Neural progenitor cell (in vitro differentiated cells): ENCODE data around the gene PRLR. TPM values are rescaled to one million over a fixed set of nuclear protein-coding genes. Genes with fewer than 3 reads are reported as not detected.
A peak's percentile ranks its signal among the peaks of the same experiment; 100 is the strongest.

Source experiments
- DNase-seq: peaks from one replicate; pipeline ENCODE4 v3.0.0-alpha.2; 2016; ENCODE audit warnings: low spot score
- H2AFZ ChIP-seq: fragments of 200-600 bp; sonication (generic); replicated peaks from 2 replicates; pipeline ENCODE4 v1.6.1; 2016; ENCODE audit warnings: antibody characterized with exemption
- H3F3A ChIP-seq: fragments of 200-600 bp; sonication (generic); 2 replicates; pipeline ENCODE4 v1.6.1; 2016; ENCODE audit warnings: antibody characterized with exemption, low read depth
- H3K27ac ChIP-seq: fragments of 200-600 bp; sonication (generic); 2 replicates; pipeline ENCODE4 v1.5.1; 2016; ENCODE audit warnings: mild to moderate bottlenecking
- H3K27me3 ChIP-seq: fragments of 200-600 bp; sonication (generic); 2 replicates; pipeline ENCODE4 v1.6.1; 2016; ENCODE audit warnings: mild to moderate bottlenecking, moderate library complexity
- H3K36me3 ChIP-seq: fragments of 200-600 bp; sonication (generic); 2 replicates; pipeline ENCODE4 v1.5.1; 2016
- H3K4me1 ChIP-seq: fragments of 200-600 bp; sonication (generic); 2 replicates; pipeline ENCODE4 v1.6.1; 2016; ENCODE audit warnings: mixed run types
- H3K4me2 ChIP-seq: fragments of 200-600 bp; sonication (generic); 2 replicates; pipeline ENCODE4 v1.6.1; 2016
- H3K4me3 ChIP-seq: fragments of 200-600 bp; sonication (generic); 2 replicates; pipeline ENCODE4 v1.5.1; 2016
- H3K79me2 ChIP-seq: fragments of 200-600 bp; sonication (generic); 2 replicates; pipeline ENCODE4 v1.6.1; 2016; ENCODE audit warnings: low read depth
- H3K9ac ChIP-seq: fragments of 200-600 bp; sonication (generic); 2 replicates; pipeline ENCODE4 v1.6.1; 2016
- H3K9me3 ChIP-seq: fragments of 200-600 bp; sonication (generic); 2 replicates; pipeline ENCODE4 v1.5.1; 2016; ENCODE audit warnings: low read depth
- H4K20me1 ChIP-seq: fragments of 200-600 bp; sonication (generic); 2 replicates; pipeline ENCODE4 v1.6.1; 2016; ENCODE audit warnings: low read depth
- H3K27ac Mint-ChIP-seq: 3 replicates; pipeline ENCODE4 v1.8.0; 2021; ENCODE audit warnings: mixed read lengths
- H3K27me3 Mint-ChIP-seq: 2 replicates; pipeline ENCODE4 v1.8.0; 2022; ENCODE audit warnings: low read depth, mild to moderate bottlenecking, inconsistent platforms, moderate library complexity, mixed read lengths; ENCODE audit not compliant: insufficient read depth
- H3K36me3 Mint-ChIP-seq: 3 replicates; pipeline ENCODE4 v1.8.0; 2021; ENCODE audit warnings: mixed read lengths
- H3K4me1 Mint-ChIP-seq: 3 replicates; pipeline ENCODE4 v1.8.0; 2021; ENCODE audit warnings: mixed read lengths
- H3K4me3 Mint-ChIP-seq: 3 replicates; pipeline ENCODE4 v1.8.0; 2021; ENCODE audit warnings: mild to moderate bottlenecking, moderate library complexity, mixed read lengths
- H3K9me3 Mint-ChIP-seq: 3 replicates; pipeline ENCODE4 v1.8.0; 2020; ENCODE audit warnings: mixed read lengths
- CTCF ChIP-seq: fragments of 200-600 bp; sonication (generic); IDR thresholded peaks from 2 replicates; pipeline ENCODE4 v1.5.1; 2017; ENCODE audit warnings: antibody characterized with exemption, mild to moderate bottlenecking
- EZH2 ChIP-seq: fragments of 200-600 bp; sonication (generic); IDR thresholded peaks from 2 replicates; pipeline ENCODE4 v1.6.1; 2017; ENCODE audit warnings: antibody characterized with exemption, mild to moderate bottlenecking, moderate library complexity
- EZH2phosphoT487 ChIP-seq: fragments of 200-600 bp; sonication (generic); IDR thresholded peaks from 2 replicates; pipeline ENCODE4 v1.6.1; 2017; ENCODE audit warnings: antibody characterized with exemption
- total RNA-seq: library from RNA; depleted of rRNA; stranded (reverse); fragments of >200 nt; gene quantifications from 2 replicates; pipeline ENCODE4 v1.2.3, GENCODE V29; 2015; ENCODE audit warnings: low replicate concordance

PRLR gene
- total RNA-seq, 1 donor from 2014 or later, result 0.51 TPM

- H3K27ac Mint-ChIP-seq, result no peak overlapping the region
- Histone ChIP-seq H3K4me2 (no peak overlapping the region), H3K9ac (no peak overlapping the region), H3K36me3 (no peaks in the 10 kb centered on the region), H3K4me1 (no peaks in the 10 kb centered on the region), H3F3A (no peaks in the 10 kb centered on the region), H3K9me3 (no peaks in the 10 kb centered on the region), H3K79me2 (no peaks in the 10 kb centered on the region), H3K4me3 (no peak overlapping the region), H3K27ac (no peak overlapping the region), H2AFZ (no peak overlapping the region), H3K27me3 (no peaks in the 10 kb centered on the region), H4K20me1 (no peaks in the 10 kb centered on the region)
- no peak overlapping the region for H3K4me3 Mint-ChIP-seq
- no peaks in the 10 kb centered on the region for H3K4me1 Mint-ChIP-seq
- TF ChIP-seq EZH2phosphoT487 (no peak), CTCF (no peak)
- no peaks in the 10 kb centered on the region for H3K9me3 Mint-ChIP-seq
- H3K36me3 Mint-ChIP-seq, result no peaks in the 10 kb centered on the region
- no peak for DNase-seq
- H3K27me3 Mint-ChIP-seq, result no peaks in the 10 kb centered on the region
These were observed 25.1 kb downstream of the PRLR start for GRCh38 chr5:35205186-35205585.

- H3K4me1 Mint-ChIP-seq, result peaks cover 8% of the 10 kb centered on the region
- no peaks in the 10 kb centered on the region for H3K4me1 ChIP-seq
- H3F3A ChIP-seq, result no peaks in the 10 kb centered on the region
- no peak overlapping the region for H2AFZ ChIP-seq
- H3K36me3 ChIP-seq, result no peaks in the 10 kb centered on the region
- no peaks in the 10 kb centered on the region for H3K79me2 ChIP-seq
- no peak overlapping the region for H3K4me3 Mint-ChIP-seq
- H3K27me3 Mint-ChIP-seq, result no peaks in the 10 kb centered on the region
- no peaks in the 10 kb centered on the region for H3K9me3 Mint-ChIP-seq
- H3K4me2 ChIP-seq, result no peak overlapping the region
- DNase-seq, result no peak
- no peak overlapping the region for H3K27ac Mint-ChIP-seq
- H3K9ac ChIP-seq, result no peak overlapping the region
- no peak for TF ChIP-seq CTCF
- no peak for TF ChIP-seq EZH2
- no peak for TF ChIP-seq EZH2phosphoT487
- no peaks in the 10 kb centered on the region for H3K27me3 ChIP-seq
- H3K27ac ChIP-seq, result no peak overlapping the region
- H3K36me3 Mint-ChIP-seq, result no peaks in the 10 kb centered on the region
- H3K9me3 ChIP-seq, result no peaks in the 10 kb centered on the region
- no peaks in the 10 kb centered on the region for H4K20me1 ChIP-seq
- H3K4me3 ChIP-seq, result no peak overlapping the region
These were observed 26.9 kb downstream of the PRLR start for GRCh38 chr5:35203403-35203802.

- H3K9me3 Mint-ChIP-seq, result no peaks in the 10 kb centered on the region
- H3K4me3 ChIP-seq, result no peak overlapping the region
- no peak overlapping the region for H3K9ac ChIP-seq
- no peaks in the 10 kb centered on the region for H3K79me2 ChIP-seq
- no peaks in the 10 kb centered on the region for H3K36me3 Mint-ChIP-seq
- H2AFZ ChIP-seq, result no peak overlapping the region
- H4K20me1 ChIP-seq, result no peaks in the 10 kb centered on the region
- H3K9me3 ChIP-seq, result no peaks in the 10 kb centered on the region
- no peaks in the 10 kb centered on the region for H3K36me3 ChIP-seq
- no peak overlapping the region for H3K27ac ChIP-seq
- no peaks in the 10 kb centered on the region for H3K4me1 ChIP-seq
- H3K27me3 Mint-ChIP-seq, result no peaks in the 10 kb centered on the region
- H3K4me2 ChIP-seq, result no peak overlapping the region
- H3F3A ChIP-seq, result no peaks in the 10 kb centered on the region
- peak; percentile 74 for DNase-seq
- H3K27me3 ChIP-seq, result no peaks in the 10 kb centered on the region
- no peak overlapping the region for H3K27ac Mint-ChIP-seq
- TF ChIP-seq CTCF (peak; percentile 74), EZH2phosphoT487 (no peak)
- H3K4me1 Mint-ChIP-seq, result peaks cover 14% of the 10 kb centered on the region
- no peak overlapping the region for H3K4me3 Mint-ChIP-seq
These were observed 27.8 kb downstream of the PRLR start for GRCh38 chr5:35202319-35203111.
